ENCODE results near the gene NAT8.
"Not testable (repeated sequence)": the region's sequence is repeated elsewhere in the genome, so short reads cannot be mapped to it uniquely, and the experiment has no call there.

Gene NAT8

DNA sequence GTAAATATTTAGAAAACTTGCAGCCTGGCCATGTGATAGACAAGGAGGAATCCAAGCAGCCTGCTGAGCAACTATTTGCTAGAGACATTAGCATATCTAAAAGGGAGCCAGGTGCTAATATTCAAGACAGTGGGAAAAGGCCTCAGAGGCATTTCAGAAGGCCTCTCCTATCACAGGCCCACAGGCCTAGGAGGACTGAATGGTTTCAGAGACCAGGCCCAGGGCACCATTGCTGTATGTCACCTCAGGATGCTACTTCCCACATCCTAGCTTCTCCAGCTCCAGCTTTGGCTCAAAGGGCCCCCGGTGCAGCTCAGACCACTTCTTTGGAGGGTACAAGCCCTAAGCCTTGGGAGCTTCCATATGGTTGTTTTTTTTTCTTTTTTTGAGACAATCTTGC is 3.8 kb downstream of the NAT8 start:
- no peak overlapping the region for H4K8ac ChIP-seq (ENCODE audit: low read length)
- H3K4me3 ChIP-seq (ENCODE audit: insufficient read depth in 1 of 2, low read depth in 1 of 2, low read length in 2 of 2): no peak overlapping the region
- peaks cover 13% of the 10 kb centered on the region for H3K4me1 ChIP-seq (ENCODE audit: control insufficient read depth, insufficient read depth, low read depth, low read length)
- H4K91ac ChIP-seq (ENCODE audit: low read length): no peak overlapping the region
- no peak overlapping the region for H2AK5ac ChIP-seq (ENCODE audit: low read length, severe bottlenecking)
- no peak overlapping the region for H2AFZ ChIP-seq (ENCODE audit: low read depth, low read length)
- no peak overlapping the region for H3K27ac ChIP-seq (ENCODE audit: low read length, poor library complexity, severe bottlenecking)
- H3K18ac ChIP-seq (ENCODE audit: low read depth in 1 of 2, low read length in 2 of 2): no peak overlapping the region
- no peak overlapping the region for H3K14ac ChIP-seq (ENCODE audit: low read length in 2 of 2)
- H3K9ac ChIP-seq (ENCODE audit: low read length): no peak overlapping the region
- H3K27me3 ChIP-seq (ENCODE audit: control insufficient read depth in 1 of 2, insufficient read depth in 1 of 2, low read length in 2 of 2): peaks cover 16 to 49% of the 10 kb centered on the region in 2 experiments
- H2BK120ac ChIP-seq (ENCODE audit: low read depth, low read length): no peak overlapping the region
- no peak overlapping the region for H3K4ac ChIP-seq (ENCODE audit: low read depth in 1 of 2, low read length in 2 of 2)
- H2BK12ac ChIP-seq (ENCODE audit: low read length in 2 of 2): no peak overlapping the region
- no peak overlapping the region for H2BK15ac ChIP-seq (ENCODE audit: low read depth, poor library complexity, severe bottlenecking)
- no peaks in the 10 kb centered on the region for H3K36me3 ChIP-seq (ENCODE audit: control insufficient read depth in 1 of 2, insufficient read depth in 2 of 2, low read depth in 1 of 2, low read length in 2 of 2)
- no peak for DNase-seq
- no peak overlapping the region for H2BK5ac ChIP-seq (ENCODE audit: low read depth, low read length, poor library complexity, severe bottlenecking)
- 92% methylated on average over 1 of the region's 1 CpG for WGBS
- no peak overlapping the region for H3K4me2 ChIP-seq (ENCODE audit: low read length, poor library complexity, severe bottlenecking)
- H3K23ac ChIP-seq (ENCODE audit: low read length in 2 of 2): no peak overlapping the region
- H3K9me3 ChIP-seq (ENCODE audit: control insufficient read depth, low read length): peaks cover 5% of the 10 kb centered on the region
- no peaks in the 10 kb centered on the region for H3K79me1 ChIP-seq (replicated peaks; ENCODE audit: low read length, poor library complexity, severe bottlenecking)

- H2AK5ac ChIP-seq (ENCODE audit: low read length, severe bottlenecking); H3K4me2 ChIP-seq (ENCODE audit: low read length, poor library complexity, severe bottlenecking); H2BK5ac ChIP-seq (ENCODE audit: low read depth, low read length, poor library complexity, severe bottlenecking); H3K4me3 ChIP-seq (ENCODE audit: insufficient read depth in 1 of 2, low read depth in 1 of 2, low read length in 2 of 2); H3K18ac ChIP-seq (ENCODE audit: low read depth in 1 of 2, low read length in 2 of 2); H3K4ac ChIP-seq (ENCODE audit: low read depth in 1 of 2, low read length in 2 of 2); H3K14ac ChIP-seq (ENCODE audit: low read length in 2 of 2); H3K27ac ChIP-seq (ENCODE audit: low read length, poor library complexity, severe bottlenecking); H3K9ac ChIP-seq (ENCODE audit: low read length); DNase-seq; H3K23ac ChIP-seq (ENCODE audit: low read length in 2 of 2); H2AFZ ChIP-seq (ENCODE audit: low read depth, low read length); H3K79me1 ChIP-seq (replicated peaks; ENCODE audit: low read length, poor library complexity, severe bottlenecking); H2BK12ac ChIP-seq (ENCODE audit: low read length in 2 of 2); H3K36me3 ChIP-seq (ENCODE audit: control insufficient read depth in 1 of 2, insufficient read depth in 2 of 2, low read depth in 1 of 2, low read length in 2 of 2); H3K9me3 ChIP-seq (ENCODE audit: control insufficient read depth, low read length); H3K4me1 ChIP-seq (ENCODE audit: control insufficient read depth, insufficient read depth, low read depth, low read length); H4K91ac ChIP-seq (ENCODE audit: low read length); H2BK15ac ChIP-seq (ENCODE audit: low read depth, poor library complexity, severe bottlenecking); H4K8ac ChIP-seq (ENCODE audit: low read length); H2BK120ac ChIP-seq (ENCODE audit: low read depth, low read length): not testable (repeated sequence)
- peaks cover 9 to 53% of the 10 kb centered on the region in 2 experiments for H3K27me3 ChIP-seq (ENCODE audit: control insufficient read depth in 1 of 2, insufficient read depth in 1 of 2, low read length in 2 of 2)
Measured at GRCh38 chr2:73636977-73637376, 5.2 kb downstream of the NAT8 start.

DNA sequence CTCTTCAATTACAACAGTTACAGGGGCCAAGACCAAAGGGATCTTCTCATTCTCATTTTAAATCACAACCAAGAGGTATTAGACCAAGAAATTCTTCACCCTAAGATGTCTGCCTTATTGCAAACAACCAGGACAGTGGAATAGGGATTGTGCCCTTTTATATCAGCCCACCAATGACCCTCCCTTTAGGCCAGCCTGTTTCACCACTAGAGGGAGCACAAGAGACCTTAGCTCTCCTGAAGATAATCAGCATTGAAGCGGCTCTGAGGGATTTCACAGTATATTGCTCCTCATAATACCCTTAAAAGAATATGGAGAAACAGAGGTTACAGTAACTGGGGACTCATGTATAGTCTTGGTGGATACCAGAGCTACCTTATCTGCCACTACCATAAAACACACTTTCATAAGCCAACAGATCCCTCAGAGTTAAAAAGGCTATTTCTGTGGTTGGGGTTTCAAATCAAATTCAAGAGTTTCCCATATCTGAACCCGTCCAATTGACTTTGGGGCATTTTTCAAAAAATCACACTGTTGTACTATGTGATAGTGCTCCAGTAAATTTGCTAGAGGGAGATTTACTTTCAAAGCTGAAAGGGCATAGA is 11.5 kb downstream of the NAT8 start:
- WGBS: no CpG with 5 or more reads among the region's 2 CpGs
- peaks cover 0 to 18% of the 10 kb centered on the region in 2 experiments for H3K27me3 ChIP-seq (ENCODE audit: control insufficient read depth in 1 of 2, insufficient read depth in 1 of 2, low read length in 2 of 2)
- not testable (repeated sequence) for H3K4me2 ChIP-seq (ENCODE audit: low read length, poor library complexity, severe bottlenecking); H3K14ac ChIP-seq (ENCODE audit: low read length in 2 of 2); H3K79me1 ChIP-seq (replicated peaks; ENCODE audit: low read length, poor library complexity, severe bottlenecking); H3K4me3 ChIP-seq (ENCODE audit: insufficient read depth in 1 of 2, low read depth in 1 of 2, low read length in 2 of 2); H3K18ac ChIP-seq (ENCODE audit: low read depth in 1 of 2, low read length in 2 of 2); H4K91ac ChIP-seq (ENCODE audit: low read length); H3K9ac ChIP-seq (ENCODE audit: low read length); H3K36me3 ChIP-seq (ENCODE audit: control insufficient read depth in 1 of 2, insufficient read depth in 2 of 2, low read depth in 1 of 2, low read length in 2 of 2); H3K23ac ChIP-seq (ENCODE audit: low read length in 2 of 2); H3K4me1 ChIP-seq (ENCODE audit: control insufficient read depth, insufficient read depth, low read depth, low read length); H4K8ac ChIP-seq (ENCODE audit: low read length); H3K9me3 ChIP-seq (ENCODE audit: control insufficient read depth, low read length); H2AFZ ChIP-seq (ENCODE audit: low read depth, low read length); H3K4ac ChIP-seq (ENCODE audit: low read depth in 1 of 2, low read length in 2 of 2); H2AK5ac ChIP-seq (ENCODE audit: low read length, severe bottlenecking); H2BK5ac ChIP-seq (ENCODE audit: low read depth, low read length, poor library complexity, severe bottlenecking); H2BK120ac ChIP-seq (ENCODE audit: low read depth, low read length); H2BK12ac ChIP-seq (ENCODE audit: low read length in 2 of 2); H3K27ac ChIP-seq (ENCODE audit: low read length, poor library complexity, severe bottlenecking); H2BK15ac ChIP-seq (ENCODE audit: low read depth, poor library complexity, severe bottlenecking)
- DNase-seq: peak; percentile 14

DNA sequence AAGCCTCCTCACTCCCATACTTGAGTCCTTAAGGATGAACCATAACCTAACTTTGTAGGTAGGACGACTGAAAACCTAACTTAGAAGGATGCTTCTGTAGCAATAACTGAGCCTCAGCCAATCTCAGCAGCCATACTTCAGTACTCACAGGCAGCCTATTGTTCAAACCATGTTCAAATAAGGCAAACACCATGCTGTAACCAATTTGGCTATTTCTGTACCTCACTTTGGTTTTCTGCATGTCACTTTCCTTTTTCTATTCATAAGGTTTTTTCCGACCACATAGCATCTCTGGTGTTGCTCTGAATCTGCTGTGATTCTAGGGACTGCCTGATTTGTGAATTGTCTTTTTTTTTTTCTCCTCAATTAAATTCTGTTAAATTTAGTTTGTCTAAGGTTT is 13.7 kb downstream of the NAT8 start:
- not testable (repeated sequence) for H2BK5ac ChIP-seq (ENCODE audit: low read depth, low read length, poor library complexity, severe bottlenecking); H3K14ac ChIP-seq (ENCODE audit: low read length in 2 of 2); H3K18ac ChIP-seq (ENCODE audit: low read depth in 1 of 2, low read length in 2 of 2); H3K9ac ChIP-seq (ENCODE audit: low read length); H2BK120ac ChIP-seq (ENCODE audit: low read depth, low read length); H3K4me2 ChIP-seq (ENCODE audit: low read length, poor library complexity, severe bottlenecking); H2AFZ ChIP-seq (ENCODE audit: low read depth, low read length); H3K23ac ChIP-seq (ENCODE audit: low read length in 2 of 2); H3K4ac ChIP-seq (ENCODE audit: low read depth in 1 of 2, low read length in 2 of 2); H3K79me1 ChIP-seq (replicated peaks; ENCODE audit: low read length, poor library complexity, severe bottlenecking); H3K4me1 ChIP-seq (ENCODE audit: control insufficient read depth, insufficient read depth, low read depth, low read length); H4K8ac ChIP-seq (ENCODE audit: low read length); H3K27ac ChIP-seq (ENCODE audit: low read length, poor library complexity, severe bottlenecking); H2BK12ac ChIP-seq (ENCODE audit: low read length in 2 of 2); DNase-seq; H2BK15ac ChIP-seq (ENCODE audit: low read depth, poor library complexity, severe bottlenecking); H3K4me3 ChIP-seq (ENCODE audit: insufficient read depth in 1 of 2, low read depth in 1 of 2, low read length in 2 of 2); H4K91ac ChIP-seq (ENCODE audit: low read length); H3K9me3 ChIP-seq (ENCODE audit: control insufficient read depth, low read length); H3K36me3 ChIP-seq (ENCODE audit: control insufficient read depth in 1 of 2, insufficient read depth in 2 of 2, low read depth in 1 of 2, low read length in 2 of 2); H2AK5ac ChIP-seq (ENCODE audit: low read length, severe bottlenecking)
- peaks cover 0 to 16% of the 10 kb centered on the region in 2 experiments for H3K27me3 ChIP-seq (ENCODE audit: control insufficient read depth in 1 of 2, insufficient read depth in 1 of 2, low read length in 2 of 2)
- WGBS: 82% methylated on average over 2 of the region's 2 CpGs

Measured in mesenchymal stem cell (in vitro differentiated cells and primary cell).